Measurements from ENCODE around the gene FLAD1.

The FLAD1 gene

GRCh38 chr1:154982897-154983648 lies at the start of gene FLAD1:
Gene FLAD1 (plus strand): TSS chr1:154983344. CDS start chr1:154983695, 351 bp downstream.
- DNase-seq: peak; percentile 98 to 99 (median 99)

DNA sequence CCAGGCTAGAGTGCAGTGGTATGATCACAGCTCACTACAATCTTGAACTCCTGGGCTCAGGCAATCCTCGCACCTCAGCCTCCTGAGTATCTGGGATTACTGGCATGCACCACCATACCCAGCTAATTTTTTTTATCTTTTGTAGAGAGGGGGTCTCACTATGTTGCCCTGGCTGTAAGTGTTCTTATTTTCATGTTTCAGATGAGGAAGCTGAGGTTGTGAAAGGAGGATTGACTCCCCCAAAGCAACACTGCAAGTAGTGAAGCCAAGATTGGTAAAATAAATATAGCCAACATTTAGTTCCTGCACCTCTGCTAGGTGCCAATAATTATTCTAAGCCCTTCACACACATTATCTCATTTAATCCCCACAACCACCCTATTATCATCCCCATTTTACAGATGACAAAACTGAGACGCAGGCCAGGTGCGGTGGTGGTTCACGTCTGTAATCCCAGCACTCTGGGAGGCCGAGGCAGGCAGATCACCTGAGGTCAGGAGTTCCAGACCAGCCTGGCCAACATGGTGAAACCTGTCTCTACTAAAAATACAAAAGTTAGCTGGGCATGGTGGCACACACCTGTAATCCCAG lies 48.7 kb upstream of the FLAD1 start:
- no peak for DNase-seq

GRCh38 chr1:154935749-154936554 lies 47.2 kb upstream of the FLAD1 start:
- DNase-seq: no peak

GRCh38 chr1:154936555-154937084 lies 46.5 kb upstream of the FLAD1 start, which contains the start of gene PMVK:
Gene PMVK (minus strand): TSS chr1:154936719. CDS start chr1:154936685, 34 bp downstream.
- DNase-seq: peak; percentile 96 to 97 (median 97)

GRCh38 chr1:154937085-154937987 lies 45.8 kb upstream of the FLAD1 start:
- peak; percentile 90 to 94 (median 93) for DNase-seq

DNA sequence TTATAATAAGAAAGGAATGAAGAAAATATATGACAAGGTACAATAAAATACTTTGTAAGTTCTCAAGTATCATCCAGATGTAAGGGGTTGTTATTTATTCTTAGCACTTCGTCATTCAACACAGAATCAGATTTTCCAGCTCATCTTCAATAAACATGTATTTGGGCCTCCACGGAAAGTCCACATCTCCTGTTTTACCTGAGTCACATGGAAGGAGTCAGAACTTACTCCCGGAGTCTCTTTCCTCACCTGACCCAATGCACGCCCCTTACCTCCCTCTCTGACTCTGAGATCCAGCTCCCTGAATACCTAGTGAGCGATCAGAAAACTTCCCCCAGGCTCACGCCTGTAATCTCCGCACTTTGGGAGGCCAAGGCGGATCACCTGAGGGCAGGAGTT lies 45.2 kb upstream of the FLAD1 start:
- no peak for DNase-seq

DNA sequence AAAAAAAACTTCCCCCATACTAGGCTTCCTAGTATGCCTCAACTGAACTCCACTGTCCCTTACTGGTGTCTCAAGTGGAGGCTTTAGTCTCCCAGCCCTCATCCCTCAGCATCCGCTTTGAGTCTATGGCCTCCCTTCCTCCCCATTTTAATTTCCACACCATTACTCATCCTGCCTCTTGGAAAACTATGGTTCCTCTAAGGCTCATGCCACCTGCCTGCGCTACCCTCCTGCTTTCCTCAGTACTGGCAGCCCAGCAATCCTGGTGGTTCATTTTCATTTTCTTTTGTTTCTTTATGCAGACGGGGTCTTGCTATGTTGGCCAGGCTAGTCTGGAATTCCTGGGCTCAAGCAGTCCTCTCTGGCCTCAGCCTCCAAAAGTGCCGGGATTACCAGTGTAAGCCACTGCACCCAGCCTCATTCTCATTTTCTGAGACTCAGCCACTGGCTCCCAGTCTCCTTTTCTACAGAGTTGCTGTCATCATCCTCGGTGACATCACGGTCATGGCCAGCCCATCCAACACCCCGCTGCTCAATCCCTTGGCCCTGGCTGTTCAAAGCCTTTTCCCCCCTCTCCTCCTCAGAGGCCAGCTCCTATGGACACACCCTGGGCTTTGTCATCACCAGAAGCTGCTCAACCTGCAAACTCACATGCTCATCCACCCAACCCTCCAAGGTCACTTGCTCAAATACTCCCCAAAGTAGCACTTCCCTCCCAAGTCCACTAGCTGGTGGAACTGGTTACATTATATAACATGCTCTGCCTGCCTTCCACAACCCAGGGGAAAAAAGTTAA lies 44.3 kb upstream of the FLAD1 start:
- DNase-seq: no peak

DNA sequence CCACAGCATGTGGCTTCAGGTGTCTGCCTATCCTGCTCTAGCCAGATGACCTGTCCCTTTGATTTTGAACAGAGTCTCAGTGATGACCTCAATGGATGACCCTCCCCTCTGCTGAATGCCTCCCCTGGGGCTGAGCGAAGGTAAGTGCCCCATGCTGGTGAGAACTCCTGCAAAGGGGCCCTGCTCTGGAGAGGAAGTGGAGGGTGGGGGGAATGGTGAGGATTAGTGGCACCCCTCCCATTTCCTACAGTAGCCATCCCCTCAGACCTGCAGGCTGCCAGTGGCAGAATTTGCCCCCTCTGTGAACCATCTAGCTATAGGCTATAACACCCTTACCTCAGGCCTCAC lies 43.0 kb upstream of the FLAD1 start:
- DNase-seq: no peak

DNA sequence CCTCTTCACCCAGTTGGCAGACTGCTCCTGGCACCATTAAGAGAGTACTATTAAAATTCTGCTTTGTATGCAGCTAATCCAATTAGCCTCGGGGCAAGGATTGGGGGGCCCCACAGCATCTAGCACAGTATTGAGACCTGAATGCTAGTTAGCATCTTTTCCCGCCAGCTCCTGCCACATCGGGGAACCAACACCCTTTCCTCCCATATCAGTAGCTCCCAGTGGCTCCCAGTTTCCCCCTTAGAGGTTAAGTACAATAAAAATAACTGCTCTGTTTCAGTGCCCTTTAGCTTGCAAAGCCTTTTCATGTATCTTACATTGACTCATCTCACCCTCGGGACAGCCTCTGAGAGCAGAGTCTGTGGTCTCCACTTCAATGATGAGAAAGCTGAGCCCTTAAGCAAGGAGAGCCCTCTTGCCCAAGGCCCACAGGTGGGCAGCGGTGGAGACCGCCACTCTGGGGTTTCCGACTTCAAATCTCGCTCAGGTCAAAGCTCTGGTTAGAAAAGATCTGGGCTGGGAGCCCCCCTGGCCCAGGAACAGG lies 42.4 kb upstream of the FLAD1 start:
- no peak for DNase-seq

GRCh38 chr1:154941333-154942013 lies 41.7 kb upstream of the FLAD1 start:
- DNase-seq: no peak

DNA sequence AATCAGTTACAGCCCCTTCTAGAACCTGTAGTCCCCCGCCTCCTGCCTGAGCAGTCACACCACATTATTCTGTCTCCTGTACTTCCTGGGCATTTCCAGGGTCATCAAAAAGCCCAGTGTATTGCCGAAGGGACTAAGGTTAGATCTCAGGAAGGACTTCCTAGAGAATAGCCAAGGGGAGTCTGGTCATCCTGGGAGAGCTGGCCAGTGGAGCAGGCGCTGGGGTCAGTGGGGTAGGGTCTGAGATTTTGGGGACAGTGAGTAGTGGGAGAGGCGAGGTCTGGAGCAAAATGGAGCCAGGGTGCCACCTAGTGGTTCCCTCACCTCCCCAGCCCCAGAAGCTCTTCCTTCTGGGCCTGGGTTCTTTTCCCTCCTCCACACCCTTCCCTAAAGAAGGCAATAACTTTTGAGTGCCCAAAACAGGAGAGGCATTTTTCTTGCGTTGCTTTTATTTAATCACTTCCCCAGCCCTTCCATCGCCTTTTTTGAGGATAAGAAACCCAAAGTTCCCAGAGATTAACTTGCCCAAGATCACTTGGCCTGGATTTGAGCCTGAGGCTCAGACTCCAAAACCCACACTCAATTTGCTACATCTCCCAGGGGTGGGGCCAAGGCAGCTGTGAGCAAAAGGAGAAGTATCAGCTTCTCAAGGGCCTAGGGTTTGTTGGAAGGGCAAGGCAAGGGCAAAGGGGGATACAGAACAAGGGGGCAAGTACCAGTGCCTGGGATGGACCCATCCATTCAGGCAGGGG lies 39.3 kb upstream of the FLAD1 start:
- DNase-seq: peak; percentile 41 to 62 (median 59)

- DNase-seq: no peak
These were observed 38.6 kb upstream of the FLAD1 start for GRCh38 chr1:154944401-154945159.

DNA sequence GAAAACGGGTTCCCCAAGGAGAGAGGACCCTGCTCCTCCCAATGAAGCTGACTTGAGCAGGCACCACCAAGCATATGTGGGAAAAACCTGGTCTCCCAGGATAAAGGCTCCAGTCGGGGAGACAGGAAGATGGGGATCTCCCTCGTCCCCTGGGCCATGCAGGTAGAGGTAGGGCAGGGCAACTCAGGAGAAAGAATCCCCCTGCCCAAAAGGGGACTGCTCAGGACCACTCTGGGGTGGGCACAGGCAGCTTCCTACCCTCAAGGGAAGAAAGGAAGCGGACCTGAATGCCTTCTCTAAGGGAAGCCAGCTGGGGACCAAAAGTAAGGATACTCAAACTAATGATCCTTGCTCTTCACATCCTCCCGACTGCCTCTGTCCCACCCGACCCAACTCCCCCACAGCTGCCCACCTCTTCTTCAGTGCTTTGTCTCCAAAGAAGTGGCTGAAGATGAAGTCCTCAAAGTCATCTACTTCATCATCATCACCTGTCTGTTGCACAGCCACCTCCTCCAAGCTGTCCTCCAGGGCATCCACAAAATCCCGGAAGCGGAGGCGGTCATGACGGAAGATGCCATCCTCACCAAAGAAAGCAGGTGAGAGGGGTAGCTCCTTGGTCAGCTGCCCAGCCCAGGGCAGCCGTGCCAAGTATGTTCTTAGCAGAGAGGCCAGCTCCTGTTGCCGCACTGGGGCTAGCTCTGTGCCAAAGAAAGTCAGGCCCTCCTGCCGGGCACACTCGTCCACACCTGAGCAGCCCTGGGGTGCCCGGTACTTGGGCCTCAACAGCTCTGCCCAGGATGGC lies 37.8 kb upstream of the FLAD1 start:
- no peak for DNase-seq

GRCh38 chr1:154945962-154946850 lies 36.9 kb upstream of the FLAD1 start:
- no peak for DNase-seq

DNA sequence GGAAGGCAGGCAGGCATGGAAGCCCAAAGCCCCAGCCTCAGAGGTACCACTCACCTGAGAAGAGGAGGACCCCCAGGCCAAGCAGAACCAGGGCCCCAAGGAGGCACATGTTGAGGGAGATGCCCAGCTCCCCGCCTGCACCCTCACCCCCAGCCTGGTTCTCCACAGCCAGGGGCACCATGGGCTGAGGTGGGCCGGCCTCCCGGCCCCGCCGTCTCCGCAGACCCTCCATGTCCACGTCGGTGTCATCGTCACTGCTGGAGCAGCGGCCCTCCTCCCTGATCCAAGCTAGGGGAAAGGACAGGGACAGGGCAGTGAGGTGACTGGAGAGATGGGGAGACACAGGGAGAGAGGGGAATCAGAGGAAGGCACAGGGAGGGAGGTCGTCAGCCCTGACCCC lies 35.1 kb upstream of the FLAD1 start:
- no peak for DNase-seq

- no peak for DNase-seq
These were observed 31.1 kb upstream of the FLAD1 start for GRCh38 chr1:154951901-154952657.

Measured in suppressor macrophage treated with lipopolysaccharide for 1 hour (primary cell).